A673 (cell line): ENCODE measurements around the gene PHF12.

Source experiments
- CTCF ChIP-seq: fragments of 300-800, 200-600 bp; sonication (generic); conservative IDR thresholded peaks from 2 replicates; pipeline ENCODE4 v1.5.1; 2017; ENCODE audit warnings: low read depth, mild to moderate bottlenecking, antibody characterized with exemption, low read length, moderate library complexity, mixed read lengths
- EZH2 ChIP-seq: fragments of 200-600 bp; sonication (generic); IDR thresholded peaks from 2 replicates; pipeline ENCODE4 v1.6.1; 2017; ENCODE audit warnings: borderline replicate concordance, low read depth, mild to moderate bottlenecking, mixed read lengths, antibody characterized with exemption, low read length; ENCODE audit not compliant: poor library complexity, severe bottlenecking

DNA sequence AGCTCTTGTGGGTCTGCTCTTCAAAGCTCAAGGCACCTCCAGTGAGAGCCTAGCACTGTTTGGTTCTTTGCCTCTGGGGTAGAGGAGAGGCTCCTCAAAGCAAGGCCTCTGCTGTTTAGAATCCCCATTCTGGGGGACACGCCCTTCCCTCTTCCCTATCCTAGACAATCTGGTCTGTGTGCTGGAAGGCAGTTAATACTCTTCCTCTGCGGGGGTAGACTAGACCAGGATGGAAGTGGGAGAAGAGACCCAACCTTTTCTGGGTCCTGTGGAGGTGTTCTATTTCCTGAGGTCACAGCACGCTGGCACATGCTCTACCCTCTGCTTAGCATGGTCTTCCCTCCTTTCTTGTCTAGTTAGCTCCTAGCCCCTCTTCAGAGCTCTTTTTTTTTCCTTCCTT, 88.8 kb downstream of the PHF12 start:
- TF ChIP-seq CTCF (no peak), EZH2 (no peak)
